Trophoblast cell (in vitro differentiated cells and primary cell): ENCODE data around the gene GAB3.
"Not testable (repeated sequence)": the region's sequence is repeated elsewhere in the genome, so short reads cannot be mapped to it uniquely, and the experiment has no call there.

Experiments
- DNase-seq, 2 donors: peaks; one replicate each; pipeline ENCODE4 v3.0.0-alpha.2; 2016
- H2AFZ ChIP-seq: 2 replicates; pipeline ENCODE4 v1.6.1; 2013; ENCODE audit warnings: low read length, moderate library complexity, mild to moderate bottlenecking; ENCODE audit not compliant: insufficient read depth, poor library complexity
- H2AK5ac ChIP-seq: 2 replicates; pipeline ENCODE4 v1.6.1; 2013; ENCODE audit warnings: mild to moderate bottlenecking, low read length
- H2BK120ac ChIP-seq: 2 replicates; pipeline ENCODE4 v1.6.1; 2013; ENCODE audit warnings: low read length, mild to moderate bottlenecking, moderate library complexity; ENCODE audit not compliant: insufficient read depth, poor library complexity
- H2BK12ac ChIP-seq: 2 replicates; pipeline ENCODE4 v1.6.1; 2013; ENCODE audit warnings: mild to moderate bottlenecking, low read length, moderate library complexity
- H2BK5ac ChIP-seq: 2 replicates; pipeline ENCODE4 v1.6.1; 2013; ENCODE audit warnings: low read length, low read depth, moderate library complexity, mild to moderate bottlenecking; ENCODE audit not compliant: poor library complexity
- H3K14ac ChIP-seq: 2 replicates; pipeline ENCODE4 v1.6.1; 2013; ENCODE audit warnings: mild to moderate bottlenecking, low read length
- H3K18ac ChIP-seq: 2 replicates; pipeline ENCODE4 v1.6.1; 2013; ENCODE audit warnings: mild to moderate bottlenecking, low read length
- H3K23ac ChIP-seq: 2 replicates; pipeline ENCODE4 v1.6.1; 2013; ENCODE audit warnings: low read length
- H3K27ac ChIP-seq: 2 replicates; pipeline ENCODE4 v1.5.1; 2013; ENCODE audit warnings: low read depth, mild to moderate bottlenecking, inconsistent platforms, low read length, moderate library complexity
- H3K27me3 ChIP-seq: 2 replicates; pipeline ENCODE4 v1.6.1; 2013; ENCODE audit warnings: inconsistent platforms, mild to moderate bottlenecking, low read length, moderate library complexity; ENCODE audit not compliant: insufficient read depth
- H3K36me3 ChIP-seq, 2 experiments: 1 replicate in 1 of 2; 2 replicates in 1 of 2; pipeline ENCODE4 v1.6.1; 2013; ENCODE audit warnings: low read length in 2 of 2, mild to moderate bottlenecking in 2 of 2, moderate library complexity in 1 of 2; ENCODE audit not compliant: insufficient read depth in 2 of 2, control insufficient read depth in 1 of 2
- H3K4ac ChIP-seq: 2 replicates; pipeline ENCODE4 v1.6.1; 2013; ENCODE audit warnings: low read depth, mild to moderate bottlenecking, low read length, moderate library complexity
- H3K4me1 ChIP-seq, 2 experiments: 1 replicate in 1 of 2; 2 replicates in 1 of 2; pipeline ENCODE4 v1.6.1; 2013; ENCODE audit warnings: low read length in 2 of 2, mild to moderate bottlenecking in 2 of 2, moderate library complexity in 1 of 2; ENCODE audit not compliant: insufficient read depth in 2 of 2, control insufficient read depth in 1 of 2
- H3K4me2 ChIP-seq: 2 replicates; pipeline ENCODE4 v1.6.1; 2013; ENCODE audit warnings: inconsistent platforms, mild to moderate bottlenecking, low read length, moderate library complexity
- H3K4me3 ChIP-seq: 2 replicates; pipeline ENCODE4 v1.5.1; 2013; ENCODE audit warnings: mild to moderate bottlenecking, low read depth, low read length, inconsistent platforms
- H3K79me1 ChIP-seq: one replicate; pipeline ENCODE4 v1.6.1; 2013; ENCODE audit warnings: low read length
- H3K79me2 ChIP-seq: 2 replicates; pipeline ENCODE4 v1.6.1; 2013; ENCODE audit warnings: low read length, mild to moderate bottlenecking; ENCODE audit not compliant: control insufficient read depth, insufficient read depth, poor library complexity
- H3K9ac ChIP-seq: 2 replicates; pipeline ENCODE4 v1.6.1; 2013; ENCODE audit warnings: mild to moderate bottlenecking, low read length
- H3K9me3 ChIP-seq: 2 replicates; pipeline ENCODE4 v1.6.1; 2013; ENCODE audit warnings: low read depth, mild to moderate bottlenecking, control low read depth, inconsistent platforms, low read length; ENCODE audit not compliant: insufficient read depth
- H4K12ac ChIP-seq: 2 replicates; pipeline ENCODE4 v1.6.1; 2013; ENCODE audit warnings: low read depth, mild to moderate bottlenecking, low read length, moderate library complexity
- H4K8ac ChIP-seq: 2 replicates; pipeline ENCODE4 v1.6.1; 2013; ENCODE audit warnings: low read depth, mild to moderate bottlenecking, low read length, moderate library complexity
- H4K91ac ChIP-seq: one replicate; pipeline ENCODE4 v1.6.1; 2013; ENCODE audit warnings: low read depth, mild to moderate bottlenecking, low read length, moderate library complexity
- WGBS: extraction: QIAGEN DNeasy Blood & Tissue Kit; methylation state at CpG from one replicate; pipeline ENCODE4 v1.1.7; 2013; ENCODE audit warnings: missing lambda C conversion rate; ENCODE audit not compliant: insufficient read length, insufficient coverage; ENCODE audit errors: extremely low coverage; 5-methylcytosine and 5-hydroxymethylcytosine counted together

GAB3 gene

DNA sequence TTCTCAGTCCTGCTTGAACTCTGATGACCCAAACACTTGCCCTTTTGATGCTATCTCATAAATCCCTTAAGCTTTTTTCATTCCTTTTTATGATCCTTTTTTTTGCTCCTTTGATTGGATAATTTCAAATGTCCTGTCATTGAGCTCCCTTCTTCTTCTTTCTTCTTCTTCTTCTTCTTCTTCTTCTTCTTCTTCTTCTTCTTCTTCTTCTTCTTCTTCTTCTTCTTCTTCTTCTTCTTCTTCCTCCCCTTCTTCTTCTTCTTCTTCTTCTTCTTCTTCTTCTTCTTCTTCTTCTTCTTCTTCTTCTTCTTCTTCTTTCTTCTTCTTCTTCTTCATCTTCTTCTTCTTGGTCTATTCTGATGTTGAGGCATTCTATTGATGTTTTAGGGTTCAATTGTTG is 78.8 kb downstream of the GAB3 start:
- not testable (repeated sequence) for H3K4me3 ChIP-seq, H3K23ac ChIP-seq, H3K4ac ChIP-seq, H4K12ac ChIP-seq, H3K27ac ChIP-seq, H3K14ac ChIP-seq, H3K27me3 ChIP-seq, H2BK12ac ChIP-seq, H3K9me3 ChIP-seq, H3K79me1 ChIP-seq, H3K36me3 ChIP-seq, DNase-seq, H2BK5ac ChIP-seq, H3K9ac ChIP-seq, H3K18ac ChIP-seq, H3K4me1 ChIP-seq, H3K79me2 ChIP-seq, H3K4me2 ChIP-seq, H4K91ac ChIP-seq, H2BK120ac ChIP-seq, H2AFZ ChIP-seq, H4K8ac ChIP-seq, H2AK5ac ChIP-seq

DNA sequence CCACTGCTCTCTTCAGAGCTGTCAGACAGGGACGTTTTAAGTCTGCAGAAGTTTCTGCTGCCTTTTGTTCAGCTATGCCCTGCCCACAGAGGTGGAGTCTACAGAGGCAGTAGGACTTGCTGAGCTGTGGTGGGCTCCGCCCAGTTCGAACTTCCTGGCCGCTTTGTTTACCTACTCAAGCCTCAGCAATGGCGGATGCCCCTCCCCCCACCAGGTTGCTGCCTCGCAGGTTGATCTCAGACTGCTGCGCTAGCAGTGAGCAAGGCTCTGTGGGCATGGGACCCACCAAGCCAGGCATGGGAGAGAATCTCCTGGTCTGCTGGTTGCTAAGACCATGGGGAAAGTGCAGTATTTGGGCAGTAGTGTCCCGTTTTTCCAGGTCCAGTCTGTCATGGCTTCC is 80.0 kb downstream of the GAB3 start:
- H3K4me3 ChIP-seq, H3K79me1 ChIP-seq, H2BK5ac ChIP-seq, H2AFZ ChIP-seq, DNase-seq, H2BK12ac ChIP-seq, H4K91ac ChIP-seq, H3K36me3 ChIP-seq, H3K9me3 ChIP-seq, H3K9ac ChIP-seq, H2BK120ac ChIP-seq, H3K27ac ChIP-seq, H3K4ac ChIP-seq, H3K79me2 ChIP-seq, H3K14ac ChIP-seq, H2AK5ac ChIP-seq, H3K4me2 ChIP-seq, H3K27me3 ChIP-seq, H4K12ac ChIP-seq, H3K23ac ChIP-seq, H3K18ac ChIP-seq, H3K4me1 ChIP-seq, H4K8ac ChIP-seq: not testable (repeated sequence)
- WGBS: no CpG with 5 or more reads among the region's 8 CpGs

DNA sequence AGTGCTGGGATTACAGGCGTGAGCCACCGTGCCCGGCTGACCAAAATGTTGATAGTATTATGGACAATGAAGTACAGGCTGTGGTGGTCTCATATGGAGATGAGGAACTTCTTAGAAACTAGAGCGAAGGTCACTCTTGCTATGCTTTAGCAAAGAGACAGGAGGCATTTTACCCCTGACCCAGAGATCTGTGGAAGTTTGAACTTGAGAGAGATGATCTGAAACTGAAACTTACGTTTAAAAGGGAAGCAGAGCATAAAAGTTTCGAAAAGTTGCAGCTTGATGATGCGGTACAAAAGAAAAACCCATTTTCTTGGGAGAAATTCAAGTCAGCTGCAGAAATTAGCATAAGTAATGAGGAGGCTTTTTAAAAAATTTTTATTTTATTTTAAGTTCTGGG is 89.0 kb downstream of the GAB3 start:
- DNase-seq: no peak
- no peak overlapping the region for H2BK120ac ChIP-seq
- no peak overlapping the region for H4K8ac ChIP-seq
- H2BK5ac ChIP-seq: no peak overlapping the region
- no peak overlapping the region for H3K18ac ChIP-seq
- H3K79me1 ChIP-seq: no peaks in the 10 kb centered on the region
- no peak overlapping the region for H2AFZ ChIP-seq
- H3K27ac ChIP-seq: no peak overlapping the region
- no peak overlapping the region for H3K4ac ChIP-seq
- H3K14ac ChIP-seq: no peak overlapping the region
- H4K12ac ChIP-seq: no peak overlapping the region
- no peaks in the 10 kb centered on the region for H3K36me3 ChIP-seq
- no peak overlapping the region for H2BK12ac ChIP-seq
- no peak overlapping the region for H3K9ac ChIP-seq
- no peak overlapping the region for H2AK5ac ChIP-seq
- WGBS: no CpG with 5 or more reads among the region's 7 CpGs
- H3K4me3 ChIP-seq: no peak overlapping the region
- H3K79me2 ChIP-seq: no peaks in the 10 kb centered on the region
- H3K4me2 ChIP-seq: no peak overlapping the region
- H3K4me1 ChIP-seq: no peaks in the 10 kb centered on the region
- H3K27me3 ChIP-seq: no peaks in the 10 kb centered on the region
- no peak overlapping the region for H4K91ac ChIP-seq
- peaks cover 3% of the 10 kb centered on the region for H3K9me3 ChIP-seq
- no peak overlapping the region for H3K23ac ChIP-seq

DNA sequence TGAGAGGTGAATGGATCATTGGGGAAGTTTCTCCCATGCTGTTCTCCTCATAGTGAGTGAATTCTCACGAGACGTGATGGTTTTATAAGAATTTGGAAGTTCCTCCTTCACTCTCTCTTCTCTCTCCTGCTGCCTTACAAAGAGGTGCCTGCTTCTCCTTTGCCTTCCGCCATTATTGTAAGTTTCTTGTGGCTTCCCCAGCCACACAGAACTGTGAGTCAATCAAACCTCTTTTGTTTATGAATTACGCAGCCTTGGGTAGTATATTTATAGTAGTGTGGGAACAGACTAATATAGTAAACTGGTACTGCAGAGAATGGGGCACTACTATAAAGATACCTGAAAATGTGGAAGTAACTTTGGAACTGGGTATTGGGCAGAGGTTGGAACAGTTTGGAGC is 89.7 kb downstream of the GAB3 start:
- Histone ChIP-seq H2BK120ac (no peak overlapping the region), H3K36me3 (no peaks in the 10 kb centered on the region), H3K4me3 (no peak overlapping the region), H4K91ac (no peak overlapping the region), H3K14ac (no peak overlapping the region), H3K9ac (no peak overlapping the region), H3K23ac (no peak overlapping the region), H3K4ac (no peak overlapping the region), H3K79me2 (no peaks in the 10 kb centered on the region), H3K27ac (no peak overlapping the region), H3K27me3 (no peaks in the 10 kb centered on the region), H4K12ac (no peak overlapping the region), H2BK5ac (no peak overlapping the region), H2BK12ac (no peak overlapping the region), H3K4me1 (no peaks in the 10 kb centered on the region), H2AK5ac (no peak overlapping the region), H2AFZ (no peak overlapping the region), H3K9me3 (peaks cover 3% of the 10 kb centered on the region), H4K8ac (no peak overlapping the region), H3K79me1 (no peaks in the 10 kb centered on the region), H3K4me2 (no peak overlapping the region), H3K18ac (no peak overlapping the region)
- DNase-seq: no peak
- no CpG with 5 or more reads among the region's 4 CpGs for WGBS

DNA sequence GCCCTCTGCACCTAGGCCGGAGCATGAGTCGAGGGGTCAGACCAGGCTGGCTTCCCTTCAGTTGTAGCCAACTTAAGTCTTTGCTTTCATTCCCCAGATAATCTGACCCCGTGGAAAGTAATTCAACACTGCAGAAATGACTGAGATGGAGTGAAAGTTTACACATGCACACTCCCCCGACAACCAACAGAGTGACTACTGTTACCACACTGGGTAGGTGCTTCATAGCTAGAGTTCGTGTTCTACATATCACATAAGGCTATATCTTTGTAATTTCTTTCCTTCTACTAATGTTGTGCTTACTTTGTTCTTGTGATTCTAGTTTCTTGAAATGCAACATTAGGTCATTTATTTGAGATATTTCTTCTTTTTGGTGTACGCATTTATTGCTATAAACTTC is 90.3 kb downstream of the GAB3 start:
- no peak overlapping the region for H2BK120ac ChIP-seq
- H3K23ac ChIP-seq: no peak overlapping the region
- H3K4ac ChIP-seq: no peak overlapping the region
- no peak overlapping the region for H4K8ac ChIP-seq
- DNase-seq: no peak
- no peak overlapping the region for H3K4me2 ChIP-seq
- no peaks in the 10 kb centered on the region for H3K79me1 ChIP-seq
- no peaks in the 10 kb centered on the region for H3K36me3 ChIP-seq
- no peak overlapping the region for H3K9ac ChIP-seq
- H3K4me1 ChIP-seq: no peaks in the 10 kb centered on the region
- no CpG with 5 or more reads among the region's 6 CpGs for WGBS
- no peak overlapping the region for H3K4me3 ChIP-seq
- H2AFZ ChIP-seq: no peak overlapping the region
- no peak overlapping the region for H4K91ac ChIP-seq
- no peaks in the 10 kb centered on the region for H3K79me2 ChIP-seq
- H2AK5ac ChIP-seq: no peak overlapping the region
- no peak overlapping the region for H2BK5ac ChIP-seq
- no peak overlapping the region for H3K14ac ChIP-seq
- H3K27me3 ChIP-seq: no peaks in the 10 kb centered on the region
- H3K27ac ChIP-seq: no peak overlapping the region
- H2BK12ac ChIP-seq: no peak overlapping the region
- H3K18ac ChIP-seq: no peak overlapping the region
- H3K9me3 ChIP-seq: peaks cover 3% of the 10 kb centered on the region
- no peak overlapping the region for H4K12ac ChIP-seq
